Measurements from ENCODE around the gene ARHGEF9. TPM values are rescaled to one million over a fixed set of nuclear protein-coding genes. Genes with fewer than 3 reads are reported as not detected.

Gene ARHGEF9
- total and polyA plus RNA-seq, 2 donors from 2014 or later: 20.0 to 26.4 TPM

DNA sequence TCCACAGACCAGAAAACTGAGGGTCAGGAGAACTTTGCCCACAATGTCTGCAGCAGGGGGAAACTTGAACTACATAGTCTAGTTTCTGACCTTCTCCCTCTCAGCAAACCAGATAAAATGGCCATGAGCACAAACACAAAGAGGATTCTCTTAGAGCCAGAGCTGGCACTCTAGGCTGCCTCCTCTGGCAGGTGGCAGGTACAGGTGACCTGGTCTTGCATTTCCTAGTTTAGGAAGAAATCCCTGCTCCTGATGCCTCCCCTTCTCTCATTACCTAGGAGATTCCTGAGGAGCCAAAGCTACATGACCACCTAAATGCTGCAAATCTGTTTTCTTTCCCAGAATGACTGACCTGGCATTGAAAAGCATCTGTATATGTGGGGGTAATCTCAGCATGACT is 45.1 kb downstream of the ARHGEF9 start:
- FAIRE-seq: no peak
- TF ChIP-seq, protein P1, sequence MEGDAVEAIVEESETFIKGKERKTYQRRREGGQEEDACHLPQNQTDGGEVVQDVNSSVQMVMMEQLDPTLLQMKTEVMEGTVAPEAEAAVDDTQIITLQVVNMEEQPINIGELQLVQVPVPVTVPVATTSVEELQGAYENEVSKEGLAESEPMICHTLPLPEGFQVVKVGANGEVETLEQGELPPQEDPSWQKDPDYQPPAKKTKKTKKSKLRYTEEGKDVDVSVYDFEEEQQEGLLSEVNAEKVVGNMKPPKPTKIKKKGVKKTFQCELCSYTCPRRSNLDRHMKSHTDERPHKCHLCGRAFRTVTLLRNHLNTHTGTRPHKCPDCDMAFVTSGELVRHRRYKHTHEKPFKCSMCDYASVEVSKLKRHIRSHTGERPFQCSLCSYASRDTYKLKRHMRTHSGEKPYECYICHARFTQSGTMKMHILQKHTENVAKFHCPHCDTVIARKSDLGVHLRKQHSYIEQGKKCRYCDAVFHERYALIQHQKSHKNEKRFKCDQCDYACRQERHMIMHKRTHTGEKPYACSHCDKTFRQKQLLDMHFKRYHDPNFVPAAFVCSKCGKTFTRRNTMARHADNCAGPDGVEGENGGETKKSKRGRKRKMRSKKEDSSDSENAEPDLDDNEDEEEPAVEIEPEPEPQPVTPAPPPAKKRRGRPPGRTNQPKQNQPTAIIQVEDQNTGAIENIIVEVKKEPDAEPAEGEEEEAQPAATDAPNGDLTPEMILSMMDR (IDR thresholded peaks at IDR 0.05; ENCODE audit: borderline replicate concordance, extremely low read depth, insufficient read depth): no peak

DNA sequence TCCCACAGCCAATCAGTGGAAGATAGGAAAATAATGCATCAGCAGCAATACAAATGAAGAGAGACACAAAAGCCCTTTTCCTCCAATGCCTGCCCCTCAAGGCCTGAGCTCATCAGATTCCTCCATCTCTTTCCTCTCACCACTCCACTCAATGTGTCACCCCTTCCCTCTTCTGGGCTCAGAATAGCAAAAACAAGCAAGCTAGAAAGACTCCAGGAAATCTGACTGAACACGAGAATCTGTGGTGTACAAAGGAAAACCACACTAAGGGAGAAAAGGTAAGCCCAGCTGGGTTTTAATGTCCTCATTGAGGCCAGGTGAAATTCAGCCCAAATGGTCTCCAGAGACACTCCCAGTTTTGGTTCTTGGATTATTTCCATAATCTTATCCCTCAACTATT is 46.3 kb downstream of the ARHGEF9 start:
- H3K27me3 ChIP-seq (ENCODE audit: control insufficient read depth, insufficient read depth, low read length): no peaks in the 10 kb centered on the region

More for the DNA sequence above, 45.1 kb downstream of the ARHGEF9 start:
- no peak overlapping the region for H3K9ac ChIP-seq (ENCODE audit: low read length in 3 of 3)
- no peak for DNase-seq
- H3K27ac ChIP-seq (ENCODE audit: low read depth in 2 of 2, low read length in 2 of 2): no peak overlapping the region
- H3K4me1 ChIP-seq (ENCODE audit: control insufficient read depth in 2 of 3, insufficient read depth in 2 of 3, low read depth in 1 of 3, low read length in 3 of 3): no peaks in the 10 kb centered on the region
- no peaks in the 10 kb centered on the region for H3K36me3 ChIP-seq (ENCODE audit: control insufficient read depth in 2 of 3, insufficient read depth in 3 of 3, low read length in 3 of 3)
- intact Hi-C loops (cut with DNase I): no loop called here
- H3K4me3 ChIP-seq (ENCODE audit: low read length in 3 of 3): no peak overlapping the region
- H3K9me3 ChIP-seq (ENCODE audit: control insufficient read depth in 2 of 3, insufficient read depth in 1 of 3, low read length in 3 of 3): no peaks in the 10 kb centered on the region
- H3K27me3 ChIP-seq (ENCODE audit: control insufficient read depth, insufficient read depth, low read length): no peaks in the 10 kb centered on the region

DNA sequence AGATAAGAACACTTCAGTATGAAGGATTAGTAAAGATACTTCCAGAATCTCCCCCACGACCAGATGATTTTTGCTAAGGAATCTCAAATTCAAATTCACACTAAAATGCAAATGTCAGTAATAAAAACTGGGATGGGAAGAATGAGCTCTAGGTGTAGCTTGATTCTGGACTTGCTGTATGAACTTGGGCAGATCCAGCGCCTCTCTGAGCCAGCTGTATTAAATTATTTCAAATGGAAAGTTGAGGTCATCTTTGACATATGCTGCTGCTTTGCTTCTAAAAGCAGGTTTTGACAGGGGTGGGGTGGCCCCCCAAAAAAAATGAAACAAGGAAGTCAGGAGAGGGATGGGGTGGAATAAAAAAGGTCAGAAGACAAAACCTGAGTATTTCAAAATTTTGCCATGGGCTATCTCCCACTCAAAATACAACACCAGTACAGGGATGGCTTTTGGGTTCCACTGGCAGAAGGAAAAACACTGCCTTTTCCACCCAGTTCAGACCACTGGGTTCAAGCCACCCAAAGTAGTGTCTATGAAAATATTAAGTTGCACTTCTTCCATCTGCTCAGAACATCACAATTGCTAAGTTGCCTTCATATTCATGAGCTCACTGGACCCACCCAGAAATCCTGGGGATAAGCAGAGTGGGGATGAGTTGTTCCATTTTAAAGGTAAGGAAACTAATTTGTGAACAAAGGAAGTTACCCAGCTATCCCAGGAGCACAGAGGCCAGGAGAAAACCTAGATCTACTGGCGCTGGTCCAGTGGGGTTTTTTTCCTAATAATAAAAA is 47.7 kb downstream of the ARHGEF9 start:
- no peaks in the 10 kb centered on the region for H3K9me3 ChIP-seq (ENCODE audit: control insufficient read depth in 2 of 3, insufficient read depth in 1 of 3, low read length in 3 of 3)
- intact Hi-C loops (cut with DNase I): no loop called here
- H3K4me3 ChIP-seq (ENCODE audit: low read length in 3 of 3): no peak overlapping the region
- no peak overlapping the region for H3K9ac ChIP-seq (ENCODE audit: low read length in 3 of 3)
- no peaks in the 10 kb centered on the region for H3K27me3 ChIP-seq (ENCODE audit: control insufficient read depth, insufficient read depth, low read length)
- no peaks in the 10 kb centered on the region for H3K4me1 ChIP-seq (ENCODE audit: control insufficient read depth in 2 of 3, insufficient read depth in 2 of 3, low read depth in 1 of 3, low read length in 3 of 3)
- DNase-seq (no peak), FAIRE-seq (no peak)
- TF ChIP-seq, protein P1 (IDR thresholded peaks at IDR 0.05; ENCODE audit: borderline replicate concordance, extremely low read depth, insufficient read depth): no peak
- no peak overlapping the region for H3K27ac ChIP-seq (ENCODE audit: low read depth in 2 of 2, low read length in 2 of 2)
- H3K36me3 ChIP-seq (ENCODE audit: control insufficient read depth in 2 of 3, insufficient read depth in 3 of 3, low read length in 3 of 3): no peaks in the 10 kb centered on the region

More for the DNA sequence above, 46.3 kb downstream of the ARHGEF9 start:
- no peak for FAIRE-seq
- Histone ChIP-seq H3K4me3 (ENCODE audit: low read length in 3 of 3) (no peak overlapping the region), H3K9me3 (ENCODE audit: control insufficient read depth in 2 of 3, insufficient read depth in 1 of 3, low read length in 3 of 3) (no peaks in the 10 kb centered on the region), H3K9ac (ENCODE audit: low read length in 3 of 3) (no peak overlapping the region), H3K4me1 (ENCODE audit: control insufficient read depth in 2 of 3, insufficient read depth in 2 of 3, low read depth in 1 of 3, low read length in 3 of 3) (no peaks in the 10 kb centered on the region), H3K27ac (ENCODE audit: low read depth in 2 of 2, low read length in 2 of 2) (no peak overlapping the region), H3K36me3 (ENCODE audit: control insufficient read depth in 2 of 3, insufficient read depth in 3 of 3, low read length in 3 of 3) (no peaks in the 10 kb centered on the region)
- TF ChIP-seq, protein P1 (IDR thresholded peaks at IDR 0.05; ENCODE audit: borderline replicate concordance, extremely low read depth, insufficient read depth): no peak
- intact Hi-C loops (cut with DNase I): no loop called here
- no peak for DNase-seq

All from kidney (tissue), 14 donors.